HepG2 (cell line): ENCODE results near the gene MYO1G. TPM values are rescaled to one million over a fixed set of nuclear protein-coding genes. Genes with fewer than 3 reads are reported as not detected.

Source experiments
- ATAC-seq: fragments of 200-7000 bp; cut with Tn5 transposase; 3 replicates; pipeline ENCODE4 v1.9.1; 2020; ENCODE audit warnings: mild to moderate bottlenecking, moderate library complexity
- BruUV-seq: library from RNA; stranded (reverse); fragments of 400-500 nt; replicated peaks from 2 replicates; lab custom pipeline; 2021; lab: Mats Ljungman, UMichigan
- CTCF ChIA-PET: fragments of 300-600 bp; formaldehyde crosslinking; extraction: SDS; loops from one replicate; lab custom pipeline; 2021; ENCODE audit warnings: low total read pairs, inconsistent platforms, low intra/inter-chr PET ratio; lab: Yijun Ruan, JAX
- POLR2A ChIA-PET: fragments of 350-600 bp; sonication (Branson Sonifier 250); formaldehyde crosslinking; loops from one replicate; lab custom pipeline; 2020; ENCODE audit warnings: antibody characterized with exemption, inconsistent platforms; lab: Yijun Ruan, JAX
- DNase-seq: peaks from one replicate; pipeline ENCODE4 v3.0.0-alpha.2; 2015; ENCODE audit warnings: low spot score
- FAIRE-seq: peaks from 3 replicates; lab custom pipeline; 2011; peaks lifted over from hg19 to GRCh38; lab: Jason Lieb, UNC
- H2AFZ ChIP-seq: one replicate; pipeline ENCODE4 v1.6.1; 2011; ENCODE audit warnings: low read length, inconsistent platforms
- H3K27ac ChIP-seq: fragments of 300-600 bp; 3 replicates; pipeline ENCODE4 v1.8.0; 2011; ENCODE audit warnings: mixed run types, mild to moderate bottlenecking, mixed read lengths, low read length, inconsistent platforms; ENCODE audit not compliant: insufficient read depth; ENCODE audit errors: extremely low read length
- H3K27me3 ChIP-seq, 2 experiments: fragments of 200-600 bp in 1 of 2; 2 replicates in 1 of 2; 3 replicates in 1 of 2; pipeline versions ENCODE4 v1.6.0 to v1.8.0; 2011; ENCODE audit warnings: low read length in 2 of 2, mild to moderate bottlenecking in 2 of 2, moderate library complexity in 2 of 2, inconsistent platforms in 1 of 2; ENCODE audit not compliant: insufficient read depth in 2 of 2, control insufficient read depth in 1 of 2
- H3K36me3 ChIP-seq, 2 experiments: fragments of 200-600 bp in 1 of 2; replicated peaks in 1 of 2; 2 replicates in 1 of 2; 3 replicates in 1 of 2; pipeline versions ENCODE4 v1.5.1 to v1.8.0; 2011; ENCODE audit warnings: low read length in 2 of 2, inconsistent platforms in 1 of 2; ENCODE audit not compliant: insufficient read depth in 2 of 2, control insufficient read depth in 1 of 2
- H3K4me1 ChIP-seq: 2 replicates; pipeline ENCODE4 v1.5.1; 2012; ENCODE audit warnings: low read length, inconsistent platforms; ENCODE audit not compliant: insufficient read depth
- H3K4me2 ChIP-seq: 2 replicates; pipeline ENCODE4 v1.6.0; 2011; ENCODE audit warnings: low read depth, low read length, inconsistent platforms
- H3K4me3 ChIP-seq, 3 experiments: fragments of 200-600 bp in 1 of 3; sonication (generic), shearing (Covaris generic) in 1 of 3; replicated peaks in 1 of 3; 2 replicates each; pipeline ENCODE4 v1.5.1; 2011 to 2016; ENCODE audit warnings: low read length in 3 of 3, inconsistent platforms in 2 of 3, low read depth in 2 of 3, mild to moderate bottlenecking in 2 of 3, control low read depth in 1 of 3, mixed read lengths in 1 of 3; ENCODE audit not compliant: insufficient read depth in 1 of 3
- H3K79me2 ChIP-seq: one replicate; pipeline ENCODE4 v1.6.1; 2011; ENCODE audit warnings: low read length, inconsistent platforms; ENCODE audit not compliant: insufficient read depth
- H3K9ac ChIP-seq: 2 replicates; pipeline ENCODE4 v1.6.0; 2011; ENCODE audit warnings: mild to moderate bottlenecking, low read depth, low read length, inconsistent platforms; ENCODE audit not compliant: insufficient read depth
- H3K9me3 ChIP-seq: 2 replicates; pipeline ENCODE4 v1.5.1; 2012; ENCODE audit warnings: mild to moderate bottlenecking, low read length
- H4K20me1 ChIP-seq: 2 replicates; pipeline ENCODE4 v1.6.0; 2011; ENCODE audit warnings: inconsistent platforms, mild to moderate bottlenecking, low read length, moderate library complexity; ENCODE audit not compliant: insufficient read depth
- BRCA1 ChIP-seq: sonication (generic); formaldehyde crosslinking; IDR thresholded peaks from 2 replicates; pipeline ENCODE4 v1.4.0; 2020; ENCODE audit warnings: missing genetic modification reagents
- CREM ChIP-seq, 2 experiments: sonication (generic) in 1 of 2; formaldehyde crosslinking in 1 of 2; IDR thresholded peaks; 2 replicates each; pipeline versions ENCODE4 v1.4.0 to v1.6.1; 2016 to 2020; ENCODE audit warnings: antibody characterized with exemption in 1 of 2, mild to moderate bottlenecking in 1 of 2, missing genetic modification reagents in 1 of 2
- HIVEP1 ChIP-seq: sonication (generic); formaldehyde crosslinking; IDR thresholded peaks from 2 replicates; pipeline ENCODE4 v1.4.0; 2020; ENCODE audit warnings: mild to moderate bottlenecking, missing genetic modification reagents
- HNRNPLL ChIP-seq: fragments of 200-400 bp; formaldehyde crosslinking; IDR thresholded peaks from 2 replicates; pipeline ENCODE4 v1.6.1; 2017; ENCODE audit warnings: mild to moderate bottlenecking, low read depth, low read length; ENCODE audit not compliant: poor library complexity, severe bottlenecking
- KDM5A ChIP-seq: fragments of 200-600 bp; sonication (generic); IDR thresholded peaks from 2 replicates; pipeline ENCODE4 v1.7.0; 2018; ENCODE audit warnings: antibody characterized with exemption, mild to moderate bottlenecking, low read length, borderline replicate concordance
- KLF6 ChIP-seq: IDR thresholded peaks from 2 replicates; pipeline ENCODE4 v1.8.0; 2016; ENCODE audit warnings: missing biosample characterization, missing genetic modification reagents
- MAZ ChIP-seq, 2 experiments: sonication (generic) in 1 of 2; formaldehyde crosslinking in 1 of 2; IDR thresholded peaks; 2 replicates each; pipeline versions ENCODE4 v1.5.0 to v1.6.1; 2012 to 2020; ENCODE audit warnings: low read depth in 2 of 2, mild to moderate bottlenecking in 2 of 2, borderline replicate concordance in 1 of 2, improper control_type of control experiment in 1 of 2, low read length in 1 of 2, missing genetic modification reagents in 1 of 2, moderate library complexity in 1 of 2
- MBNL3 ChIP-seq: fragments of 250-450 bp; sonication (Bioruptor Pico); conservative IDR thresholded peaks from 2 replicates; pipeline ENCODE4 v1.8.0; 2022; ENCODE audit warnings: mild to moderate bottlenecking, inconsistent platforms
- NR1H2 ChIP-seq: sonication (generic); formaldehyde crosslinking; IDR thresholded peaks from 2 replicates; pipeline ENCODE4 v1.8.1; 2022; ENCODE audit warnings: low read depth, missing genetic modification reagents, borderline replicate concordance
- PHF8 ChIP-seq: sonication (generic); formaldehyde crosslinking; IDR thresholded peaks from 2 replicates; pipeline ENCODE4 v1.5.0; 2020; ENCODE audit warnings: missing genetic modification reagents
- PPARG ChIP-seq: conservative IDR thresholded peaks from 2 replicates; pipeline ENCODE4 v1.6.1; 2016; ENCODE audit warnings: missing biosample characterization, missing genetic modification reagents
- RBAK ChIP-seq: sonication (generic); formaldehyde crosslinking; IDR thresholded peaks from 2 replicates; pipeline ENCODE4 v1.5.1; 2020; ENCODE audit warnings: mild to moderate bottlenecking, missing genetic modification reagents
- RFX5 ChIP-seq: IDR thresholded peaks from 2 replicates; pipeline ENCODE4 v1.6.1; 2011; ENCODE audit warnings: low read depth, low read length, improper control_type of control experiment
- RNF2 ChIP-seq: fragments of 450-650 bp; conservative IDR thresholded peaks from 2 replicates; pipeline ENCODE4 v1.6.1; 2016; ENCODE audit warnings: low read depth
- SNAPC2 ChIP-seq: sonication (generic); formaldehyde crosslinking; IDR thresholded peaks from 2 replicates; pipeline ENCODE4 v1.8.1; 2022; ENCODE audit warnings: mild to moderate bottlenecking, missing genetic modification reagents
- SP1 ChIP-seq, 2 experiments: fragments of 450-650 bp in 1 of 2; sonication (generic) in 1 of 2; formaldehyde crosslinking in 1 of 2; IDR thresholded peaks; 2 replicates each; pipeline versions ENCODE4 v1.4.0 to v1.6.1; 2016 to 2020; ENCODE audit warnings: missing genetic modification reagents in 1 of 2
- SYNCRIP ChIP-seq: fragments of 200-400 bp; formaldehyde crosslinking; IDR thresholded peaks from 2 replicates; pipeline ENCODE4 v1.6.1; 2018; ENCODE audit warnings: mild to moderate bottlenecking, low read depth, low read length; ENCODE audit not compliant: insufficient read depth
- ZNF260 ChIP-seq: sonication (generic); formaldehyde crosslinking; IDR thresholded peaks from 2 replicates; pipeline ENCODE4 v1.4.0; 2020; ENCODE audit warnings: missing genetic modification reagents, low read depth, mild to moderate bottlenecking, borderline replicate concordance
- ZNF317 ChIP-seq: sonication (generic); formaldehyde crosslinking; IDR thresholded peaks from 2 replicates; pipeline ENCODE4 v1.5.0; 2020; ENCODE audit warnings: mild to moderate bottlenecking, missing genetic modification reagents
- ZNF749 ChIP-seq: sonication (generic); formaldehyde crosslinking; IDR thresholded peaks from 2 replicates; pipeline ENCODE4 v1.8.0; 2022; ENCODE audit warnings: mild to moderate bottlenecking, missing genetic modification reagents, moderate library complexity, borderline replicate concordance
- ZSCAN20 ChIP-seq: sonication (generic); formaldehyde crosslinking; IDR thresholded peaks from 2 replicates; pipeline ENCODE4 v1.4.0; 2020; ENCODE audit warnings: missing genetic modification reagents, mild to moderate bottlenecking, borderline replicate concordance
- WGBS: methylation state at CpG from one replicate; pipeline ENCODE4 v1.1.6; 2017; ENCODE audit warnings: low lambda C conversion rate; 5-methylcytosine and 5-hydroxymethylcytosine counted together
- in situ Hi-C: cut with HindIII; loops from 2 replicates; pipeline ENCODE4 v1.10.0; 2017; ENCODE audit warnings: low pct_unique_long_range_greater_than_20kb; ENCODE audit not compliant: extremely low pct_ligation_motif_present
- intact Hi-C: fragments of 100-400 bp; cut with micrococcal nuclease; formaldehyde crosslinking; loops from one replicate; pipeline ENCODE4 v1.10.0; 2022; ENCODE audit not compliant: unreplicated experiment
- polyA plus RNA-seq, 8 experiments: library from polyadenylated mRNA; depleted of rRNA in 3 of 8; stranded (reverse) in 7 of 8; unstranded in 1 of 8; fragments of >200 nt; fragmentation: Illumina TruSeq in 4 of 8; extraction: Trizol in 4 of 8; gene quantifications; 2 replicates each; pipeline versions ENCODE4 v1.2.1 to v1.2.3, GENCODE V29; 2011 to 2016; ENCODE audit warnings: low read depth in 4 of 8, missing spikeins in 1 of 8, mixed read lengths in 1 of 8; ENCODE audit not compliant: insufficient read depth in 1 of 8
- total RNA-seq, 5 experiments: library from RNA; depleted of rRNA; stranded (reverse); fragments of >200 nt; fragmentation: Illumina TruSeq; extraction: Trizol; gene quantifications; 2 replicates each; pipeline ENCODE4 v1.2.3, GENCODE V29; 2016; ENCODE audit warnings: low read depth in 1 of 5
- TF ChIP-seq, protein P1 (sequence below): sonication (generic); formaldehyde crosslinking; IDR thresholded peaks from 2 replicates; pipeline ENCODE4 v1.4.0; 2020; ENCODE audit warnings: missing genetic modification reagents, borderline replicate concordance

MYO1G gene
- total and polyA plus RNA-seq, 2 of the 13 experiments (the other 11 are each of a cell fraction or from before 2014, with no cell fraction given), result 0.29 to 1.1 TPM

DNA sequence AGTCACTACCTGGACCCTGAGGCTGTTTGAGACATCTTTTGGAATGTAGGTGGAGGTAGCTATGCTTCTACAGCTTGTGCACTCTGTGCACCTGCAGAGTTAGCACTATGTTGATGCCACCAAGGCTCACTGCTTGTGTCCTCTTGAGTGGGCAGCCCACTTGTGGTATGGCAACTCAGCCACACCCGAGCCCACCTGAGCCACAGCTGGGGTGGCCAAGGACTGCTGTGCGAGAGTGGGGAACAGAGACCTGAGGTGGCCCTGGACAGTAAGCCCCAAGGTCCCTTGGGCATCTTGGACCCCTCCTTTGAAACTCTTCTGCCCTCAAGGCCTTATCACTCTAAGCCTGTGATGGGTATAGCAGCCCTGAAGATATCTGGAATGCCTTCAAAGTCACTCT is 25.7 kb downstream of the MYO1G start (continued):
- TF ChIP-seq PPARG (CRISPR knock-in tag) (no peak), NR1H2 (CRISPR knock-in tag) (no peak), HIVEP1 (no peak), SP1 (IDR thresholded peaks at IDR 0.05) (no peak), SP1 (CRISPR knock-in tag; IDR thresholded peaks at IDR 0.05) (no peak)
- TF ChIP-seq, all 625 proteins: peak for 0

DNA sequence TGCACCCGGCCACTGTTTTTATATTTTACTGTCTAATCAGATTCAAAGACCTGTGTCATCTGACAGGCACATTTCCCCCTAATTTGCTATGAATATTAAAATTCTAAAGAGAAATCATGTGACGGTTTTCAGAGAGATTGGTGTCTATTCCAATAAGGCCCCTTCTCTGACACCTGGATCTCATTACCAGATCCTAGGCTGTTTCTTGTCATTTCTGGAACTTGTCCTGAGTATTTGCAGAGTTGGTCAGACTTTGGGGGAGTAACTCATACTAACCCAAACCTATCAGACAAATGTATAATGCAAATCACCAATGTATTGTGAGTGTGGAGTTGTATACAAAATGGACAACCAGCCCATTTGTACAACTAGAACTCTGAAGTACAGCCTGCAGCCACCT is 29.5 kb downstream of the MYO1G start:
- ATAC-seq (no peak), DNase-seq (no peak), FAIRE-seq (no peak)
- no peaks in the 10 kb centered on the region for H3K27me3 ChIP-seq
- H3K4me2 ChIP-seq, result no peak overlapping the region
- no peaks in the 10 kb centered on the region for H3K9me3 ChIP-seq
- ChIA-PET POLR2A (no interaction called here), CTCF (no interaction called here)
- H3K79me2 ChIP-seq, result no peaks in the 10 kb centered on the region
- in situ Hi-C loops, result no loop called here
- no peak for TF ChIP-seq KLF6 (CRISPR knock-in tag)
- TF ChIP-seq, protein P1, sequence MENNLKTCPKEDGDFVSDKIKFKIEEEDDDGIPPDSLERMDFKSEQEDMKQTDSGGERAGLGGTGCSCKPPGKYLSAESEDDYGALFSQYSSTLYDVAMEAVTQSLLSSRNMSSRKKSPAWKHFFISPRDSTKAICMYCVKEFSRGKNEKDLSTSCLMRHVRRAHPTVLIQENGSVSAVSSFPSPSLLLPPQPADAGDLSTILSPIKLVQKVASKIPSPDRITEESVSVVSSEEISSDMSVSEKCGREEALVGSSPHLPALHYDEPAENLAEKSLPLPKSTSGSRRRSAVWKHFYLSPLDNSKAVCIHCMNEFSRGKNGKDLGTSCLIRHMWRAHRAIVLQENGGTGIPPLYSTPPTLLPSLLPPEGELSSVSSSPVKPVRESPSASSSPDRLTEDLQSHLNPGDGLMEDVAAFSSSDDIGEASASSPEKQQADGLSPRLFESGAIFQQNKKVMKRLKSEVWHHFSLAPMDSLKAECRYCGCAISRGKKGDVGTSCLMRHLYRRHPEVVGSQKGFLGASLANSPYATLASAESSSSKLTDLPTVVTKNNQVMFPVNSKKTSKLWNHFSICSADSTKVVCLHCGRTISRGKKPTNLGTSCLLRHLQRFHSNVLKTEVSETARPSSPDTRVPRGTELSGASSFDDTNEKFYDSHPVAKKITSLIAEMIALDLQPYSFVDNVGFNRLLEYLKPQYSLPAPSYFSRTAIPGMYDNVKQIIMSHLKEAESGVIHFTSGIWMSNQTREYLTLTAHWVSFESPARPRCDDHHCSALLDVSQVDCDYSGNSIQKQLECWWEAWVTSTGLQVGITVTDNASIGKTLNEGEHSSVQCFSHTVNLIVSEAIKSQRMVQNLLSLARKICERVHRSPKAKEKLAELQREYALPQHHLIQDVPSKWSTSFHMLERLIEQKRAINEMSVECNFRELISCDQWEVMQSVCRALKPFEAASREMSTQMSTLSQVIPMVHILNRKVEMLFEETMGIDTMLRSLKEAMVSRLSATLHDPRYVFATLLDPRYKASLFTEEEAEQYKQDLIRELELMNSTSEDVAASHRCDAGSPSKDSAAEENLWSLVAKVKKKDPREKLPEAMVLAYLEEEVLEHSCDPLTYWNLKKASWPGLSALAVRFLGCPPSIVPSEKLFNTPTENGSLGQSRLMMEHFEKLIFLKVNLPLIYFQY, result no peak
- TF ChIP-seq SYNCRIP, result no peak
- no peak for TF ChIP-seq CREM (IDR thresholded peaks at IDR 0.05)
- no peak for TF ChIP-seq CREM (CRISPR knock-in tag; IDR thresholded peaks at IDR 0.05)
- no peak for TF ChIP-seq MAZ (IDR thresholded peaks at IDR 0.05; ENCODE audit: borderline replicate concordance, low read depth, low read length)
- TF ChIP-seq MAZ (CRISPR knock-in tag; IDR thresholded peaks at IDR 0.05; ENCODE audit: low read depth), result no peak
- TF ChIP-seq ZNF260 (CRISPR knock-in tag), result no peak
- no peak for TF ChIP-seq ZNF749 (CRISPR knock-in tag)
- no peak for TF ChIP-seq ZSCAN20 (CRISPR knock-in tag)
- no peak for TF ChIP-seq MBNL3 (CRISPR knock-in tag)
- TF ChIP-seq RBAK (CRISPR knock-in tag), result no peak
- TF ChIP-seq BRCA1 (CRISPR knock-in tag), result no peak
- no peak for TF ChIP-seq RNF2
- TF ChIP-seq KDM5A, result no peak
- no peak for TF ChIP-seq SNAPC2 (CRISPR knock-in tag)
- no peak for TF ChIP-seq ZNF317 (CRISPR knock-in tag)
- TF ChIP-seq RFX5, result no peak
- no peak for TF ChIP-seq PHF8
- TF ChIP-seq HNRNPLL, result no peak
- no peaks in the 10 kb centered on the region for H4K20me1 ChIP-seq
- no TSS peak for BruUV-seq
- no peak overlapping the region for H3K27ac ChIP-seq
- WGBS, result 43% methylated on average over 2 of the region's 2 CpGs
- H3K4me3 ChIP-seq, result no peak overlapping the region
- intact Hi-C loops, result no loop called here
- no peaks in the 10 kb centered on the region for H3K4me1 ChIP-seq
- H3K36me3 ChIP-seq, result no peaks in the 10 kb centered on the region
- no peak overlapping the region for H2AFZ ChIP-seq
- no peak overlapping the region for H3K9ac ChIP-seq
